GM10266 (cell line): ENCODE measurements around the gene KCNQ4.
A peak's percentile ranks its signal among the peaks of the same experiment; 100 is the strongest.

Experiments
- DNase-seq: peaks from one replicate; pipeline ENCODE4 v3.0.0; 2012; ENCODE audit errors: extremely low spot score
- CTCF ChIP-seq: IDR thresholded peaks from 2 replicates; pipeline ENCODE4 v1.5.1; 2012; ENCODE audit warnings: mild to moderate bottlenecking, low read depth; ENCODE audit not compliant: control insufficient read depth, insufficient read depth; ENCODE audit errors: missing control alignments

Gene KCNQ4

GRCh38 chr1:40783001-40783905, at the start of gene KCNQ4:
TSS of gene KCNQ4 (plus strand) at chr1:40783787. CDS start at chr1:40784094, 307 bp downstream.
- peak; percentile 54 for DNase-seq
- no peak for TF ChIP-seq CTCF

- TF ChIP-seq CTCF: no peak
- no peak for DNase-seq
These were observed 48.5 kb upstream of the KCNQ4 start for GRCh38 chr1:40734882-40735628.

GRCh38 chr1:40736085-40736531, 47.5 kb upstream of the KCNQ4 start:
- DNase-seq: no peak

DNA sequence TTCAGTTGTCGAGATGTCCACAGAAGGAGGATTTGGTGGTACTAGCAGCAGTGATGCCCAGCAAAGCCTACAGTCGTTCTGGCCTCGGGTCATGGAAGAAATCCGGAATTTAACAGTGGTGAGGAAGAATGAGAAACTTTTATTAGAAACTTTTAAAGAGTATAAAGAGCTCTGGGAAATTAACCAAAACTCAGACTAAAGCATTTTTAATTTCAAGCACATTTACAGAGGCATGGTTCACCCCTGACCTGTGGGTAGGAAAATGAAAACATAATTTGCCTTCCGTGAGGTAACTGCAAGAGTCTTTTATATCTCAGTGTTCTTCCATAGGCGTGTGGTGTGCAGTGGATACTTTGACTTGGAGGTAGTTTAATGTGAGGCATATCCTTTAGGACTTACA, 44.8 kb upstream of the KCNQ4 start:
- TF ChIP-seq CTCF: no peak
- DNase-seq: no peak

More at GRCh38 chr1:40736085-40736531, 47.5 kb upstream of the KCNQ4 start:
- no peak for TF ChIP-seq CTCF

DNA sequence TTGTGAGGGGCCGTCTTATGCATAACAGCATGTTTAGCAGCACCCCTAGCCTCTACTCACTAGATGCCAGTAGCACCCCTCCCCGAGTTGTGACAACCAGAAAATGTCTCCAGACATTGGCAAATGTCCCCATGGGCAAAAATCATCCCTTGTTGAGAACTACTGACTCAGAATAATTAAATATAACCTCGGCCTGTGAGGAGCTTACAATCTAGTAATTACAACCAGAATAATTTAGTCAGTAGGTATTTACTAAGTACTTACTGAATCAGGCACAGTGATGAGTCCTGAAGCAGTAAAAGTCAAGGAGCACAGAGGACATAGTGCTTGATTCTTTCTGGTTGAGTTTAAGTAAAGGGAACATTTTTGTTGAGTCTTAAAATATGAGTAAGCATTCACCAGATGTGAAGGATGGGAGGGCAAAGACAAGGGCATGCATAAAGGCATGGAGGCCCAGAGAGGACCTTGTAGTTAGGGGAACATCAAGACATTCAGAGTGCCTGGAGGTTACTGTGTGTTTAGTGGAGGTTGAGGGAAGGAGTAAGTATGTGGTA, 44.1 kb upstream of the KCNQ4 start:
- no peak for DNase-seq
- TF ChIP-seq CTCF: no peak

- TF ChIP-seq CTCF: no peak
- no peak for DNase-seq
These were observed 43.3 kb upstream of the KCNQ4 start for GRCh38 chr1:40740039-40740996.
